ENCODE data around the gene SLC25A48. TPM values are rescaled to one million over a fixed set of nuclear protein-coding genes. Genes with fewer than 3 reads are reported as not detected.

SLC25A48 gene
- total RNA-seq, 1 donor from 2014 or later: not detected

DNA sequence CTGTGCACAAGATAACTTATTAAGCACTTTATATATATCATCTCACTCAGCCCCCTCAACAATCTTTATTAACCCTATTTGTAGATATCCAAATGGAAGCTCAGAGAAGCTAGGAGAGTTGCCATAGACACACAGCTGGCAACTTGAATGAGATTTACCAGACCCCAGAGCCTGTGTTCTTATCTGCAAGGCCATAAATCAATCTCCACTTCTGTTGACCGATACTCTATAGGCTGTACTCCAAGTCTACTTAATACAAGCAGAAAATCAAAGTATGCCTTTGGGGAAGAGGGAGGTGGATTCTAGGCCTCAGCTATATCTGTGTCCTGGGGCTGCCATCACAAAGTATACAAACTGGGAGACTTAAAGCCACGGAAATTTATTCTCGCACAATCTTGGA is 67.2 kb downstream of the SLC25A48 start:
- Mint-ChIP-seq H3K4me3 (ENCODE audit: unreplicated experiment) (no peak overlapping the region), H3K36me3 (ENCODE audit: low read depth, unreplicated experiment) (no peaks in the 10 kb centered on the region), H3K9me3 (ENCODE audit: unreplicated experiment) (no peaks in the 10 kb centered on the region), H3K27me3 (ENCODE audit: unreplicated experiment) (no peaks in the 10 kb centered on the region), H3K4me1 (ENCODE audit: unreplicated experiment) (no peaks in the 10 kb centered on the region), H3K27ac (ENCODE audit: unreplicated experiment) (no peak overlapping the region)
- no peak for TF ChIP-seq CTCF (IDR thresholded peaks at IDR 0.05; ENCODE audit: unreplicated experiment)
- DNase-seq (ENCODE audit: low spot score): no peak

DNA sequence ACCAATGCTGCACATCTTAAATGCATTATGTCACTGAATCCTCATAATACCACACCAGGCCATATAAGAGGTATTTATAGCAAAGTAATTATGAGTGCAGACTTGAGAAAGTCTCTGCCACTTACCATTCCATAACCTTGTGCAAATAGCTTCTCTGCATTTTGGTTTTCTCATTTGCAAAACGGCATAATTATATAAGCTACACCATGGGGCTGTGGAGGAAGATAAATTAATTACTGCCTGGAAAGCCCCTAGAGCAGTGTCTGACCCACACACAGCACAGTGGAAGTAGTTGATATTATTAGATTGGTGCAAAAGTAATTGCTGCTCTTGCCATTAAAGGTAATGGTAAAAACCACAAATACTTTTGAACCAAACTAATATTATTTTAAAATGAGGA is 70.7 kb downstream of the SLC25A48 start:
- DNase-seq (ENCODE audit: low spot score): no peak
- no peak overlapping the region for H3K4me3 Mint-ChIP-seq (ENCODE audit: unreplicated experiment)
- TF ChIP-seq CTCF (IDR thresholded peaks at IDR 0.05; ENCODE audit: unreplicated experiment): no peak
- H3K4me1 Mint-ChIP-seq (ENCODE audit: unreplicated experiment): no peaks in the 10 kb centered on the region
- H3K27me3 Mint-ChIP-seq (ENCODE audit: unreplicated experiment): peaks cover 2% of the 10 kb centered on the region
- H3K36me3 Mint-ChIP-seq (ENCODE audit: low read depth, unreplicated experiment): no peaks in the 10 kb centered on the region
- H3K9me3 Mint-ChIP-seq (ENCODE audit: unreplicated experiment): no peaks in the 10 kb centered on the region
- no peak overlapping the region for H3K27ac Mint-ChIP-seq (ENCODE audit: unreplicated experiment)

- H3K27ac Mint-ChIP-seq (ENCODE audit: unreplicated experiment): no peak overlapping the region
- H3K36me3 Mint-ChIP-seq (ENCODE audit: low read depth, unreplicated experiment): no peaks in the 10 kb centered on the region
- H3K4me3 Mint-ChIP-seq (ENCODE audit: unreplicated experiment): no peak overlapping the region
- no peak for TF ChIP-seq CTCF (IDR thresholded peaks at IDR 0.05; ENCODE audit: unreplicated experiment)
- no peaks in the 10 kb centered on the region for H3K4me1 Mint-ChIP-seq (ENCODE audit: unreplicated experiment)
- H3K27me3 Mint-ChIP-seq (ENCODE audit: unreplicated experiment): peaks cover 2% of the 10 kb centered on the region
- H3K9me3 Mint-ChIP-seq (ENCODE audit: unreplicated experiment): no peaks in the 10 kb centered on the region
- no peak for DNase-seq (ENCODE audit: low spot score)
Observed at GRCh38 chr5:135913713-135914626, 79.5 kb downstream of the SLC25A48 start.

DNA sequence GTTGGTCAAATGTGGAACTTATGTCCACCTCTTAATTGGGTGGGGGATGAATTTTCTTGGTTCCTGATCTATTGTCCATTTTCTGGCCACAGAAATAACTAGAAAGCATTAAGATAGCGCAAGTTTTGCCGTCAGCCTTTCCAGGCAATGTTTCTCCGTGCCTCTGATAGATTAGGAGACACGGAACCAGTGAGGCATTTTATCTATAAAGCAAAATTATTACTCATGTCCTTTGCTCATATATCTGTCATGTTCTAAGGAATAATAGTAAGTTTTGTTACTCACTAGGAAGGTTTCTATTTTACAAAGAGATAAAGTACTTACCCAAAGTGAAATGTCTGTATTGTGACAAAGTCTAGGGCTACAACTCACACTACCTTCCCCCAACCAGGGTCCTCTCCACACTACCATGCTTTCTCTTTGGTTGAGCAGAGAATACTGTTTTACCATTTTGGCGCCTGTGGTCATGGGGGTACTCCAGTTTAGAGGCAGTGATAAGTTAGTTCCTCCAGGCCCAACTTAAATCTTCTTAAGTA is 81.1 kb downstream of the SLC25A48 start:
- TF ChIP-seq CTCF (IDR thresholded peaks at IDR 0.05; ENCODE audit: unreplicated experiment): no peak
- H3K9me3 Mint-ChIP-seq (ENCODE audit: unreplicated experiment): no peaks in the 10 kb centered on the region
- H3K4me3 Mint-ChIP-seq (ENCODE audit: unreplicated experiment): no peak overlapping the region
- no peaks in the 10 kb centered on the region for H3K27me3 Mint-ChIP-seq (ENCODE audit: unreplicated experiment)
- H3K36me3 Mint-ChIP-seq (ENCODE audit: low read depth, unreplicated experiment): no peaks in the 10 kb centered on the region
- no peak for DNase-seq (ENCODE audit: low spot score)
- no peaks in the 10 kb centered on the region for H3K4me1 Mint-ChIP-seq (ENCODE audit: unreplicated experiment)
- H3K27ac Mint-ChIP-seq (ENCODE audit: unreplicated experiment): no peak overlapping the region

GRCh38 chr5:135916638-135917263 is 82.3 kb downstream of the SLC25A48 start:
- Mint-ChIP-seq H3K36me3 (ENCODE audit: low read depth, unreplicated experiment) (no peaks in the 10 kb centered on the region), H3K27ac (ENCODE audit: unreplicated experiment) (no peak overlapping the region), H3K4me3 (ENCODE audit: unreplicated experiment) (no peak overlapping the region), H3K27me3 (ENCODE audit: unreplicated experiment) (no peaks in the 10 kb centered on the region), H3K4me1 (ENCODE audit: unreplicated experiment) (no peaks in the 10 kb centered on the region), H3K9me3 (ENCODE audit: unreplicated experiment) (no peaks in the 10 kb centered on the region)
- no peak for DNase-seq (ENCODE audit: low spot score)
- no peak for TF ChIP-seq CTCF (IDR thresholded peaks at IDR 0.05; ENCODE audit: unreplicated experiment)
